Ovary (tissue), 3 donors: ENCODE data around the gene CHN2.

Experiments used
- CTCF ChIP-seq, 3 donors: fragments of 450-650 bp in 2 of 3; fragments of 200-600 bp in 1 of 3; IDR thresholded peaks; one replicate each; pipeline versions ENCODE4 v1.5.1 to v1.8.0; 2016 to 2022; ENCODE audit warnings: antibody characterized with exemption in 3 of 3, mild to moderate bottlenecking in 1 of 3
- POLR2A ChIP-seq: fragments of 450-650 bp; IDR thresholded peaks from one replicate; pipeline ENCODE4 v1.6.1; 2017; ENCODE audit warnings: antibody characterized with exemption, mild to moderate bottlenecking, moderate library complexity
- donor health status: DM: no; HTN: no; CAD: no.

- no peak for TF ChIP-seq POLR2A
- TF ChIP-seq CTCF (IDR thresholded peaks at IDR 0.05) = no peak
Measured at GRCh38 chr7:29416938-29417305, 222.3 kb downstream of the CHN2 start.
